Ishikawa (cell line): ENCODE results near the gene TMPRSS7.

ENCODE experiments used
- CEBPB ChIP-seq: IDR thresholded peaks from 2 replicates; pipeline ENCODE4 v1.6.1; 2012
- CREB1 ChIP-seq: IDR thresholded peaks from 2 replicates; pipeline ENCODE4 v1.6.1; 2012; ENCODE audit warnings: low read depth
- EGR1 ChIP-seq: IDR thresholded peaks from 2 replicates; pipeline ENCODE4 v1.6.1; 2012
- EP300 ChIP-seq: IDR thresholded peaks from 2 replicates; pipeline ENCODE4 v1.6.1; 2012; ENCODE audit warnings: borderline replicate concordance
- FOXM1 ChIP-seq: IDR thresholded peaks from 2 replicates; pipeline ENCODE4 v1.6.1; 2012; ENCODE audit warnings: low read depth, borderline replicate concordance
- NFIC ChIP-seq: IDR thresholded peaks from 2 replicates; pipeline ENCODE4 v1.6.1; 2012
- RAD21 ChIP-seq: IDR thresholded peaks from 2 replicates; pipeline ENCODE4 v1.6.1; 2012; ENCODE audit warnings: low read depth
- TAF1 ChIP-seq: IDR thresholded peaks from 2 replicates; pipeline ENCODE4 v1.6.1; 2012; ENCODE audit warnings: low read depth, mild to moderate bottlenecking
- TCF12 ChIP-seq: IDR thresholded peaks from 2 replicates; pipeline ENCODE4 v1.6.1; 2012; ENCODE audit warnings: low read depth
- TEAD4 ChIP-seq: IDR thresholded peaks from 2 replicates; pipeline ENCODE4 v1.6.1; 2012
- YY1 ChIP-seq: IDR thresholded peaks from 2 replicates; pipeline ENCODE4 v1.6.1; 2012; ENCODE audit warnings: low read depth
- ZBTB7A ChIP-seq: IDR thresholded peaks from 2 replicates; pipeline ENCODE4 v1.6.1; 2012; ENCODE audit warnings: low read depth
- TF ChIP-seq, protein P1 (sequence below): IDR thresholded peaks from 2 replicates; pipeline ENCODE4 v1.6.1; 2012
- TF ChIP-seq, protein P2 (sequence below): IDR thresholded peaks from 2 replicates; pipeline ENCODE4 v1.6.1; 2012
- TF ChIP-seq, protein P3 (sequence below): IDR thresholded peaks from 2 replicates; pipeline ENCODE4 v1.6.1; 2012; ENCODE audit warnings: low read depth, mild to moderate bottlenecking

The TMPRSS7 gene

DNA sequence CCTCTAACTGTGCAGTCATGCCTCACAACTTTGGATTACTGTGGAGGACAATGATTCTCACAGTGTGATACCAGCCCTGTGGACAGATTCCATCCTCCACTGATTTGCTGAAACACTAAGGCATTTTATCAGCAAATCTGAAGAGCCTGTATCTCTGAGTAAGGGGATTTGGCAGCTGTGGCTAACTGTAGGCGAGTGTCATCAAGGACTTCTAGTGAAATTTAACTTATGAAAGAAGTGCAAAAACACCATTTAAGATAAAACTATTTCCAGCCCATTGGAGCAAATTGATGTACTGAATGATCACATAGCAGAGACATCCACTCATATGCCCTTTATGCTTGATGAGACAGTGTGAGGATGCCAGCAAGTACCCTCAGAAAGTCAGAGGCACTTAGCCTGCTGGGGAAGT, 13.9 kb upstream of the TMPRSS7 start:
- TF ChIP-seq TEAD4: no peak
- TF ChIP-seq, protein P1, sequence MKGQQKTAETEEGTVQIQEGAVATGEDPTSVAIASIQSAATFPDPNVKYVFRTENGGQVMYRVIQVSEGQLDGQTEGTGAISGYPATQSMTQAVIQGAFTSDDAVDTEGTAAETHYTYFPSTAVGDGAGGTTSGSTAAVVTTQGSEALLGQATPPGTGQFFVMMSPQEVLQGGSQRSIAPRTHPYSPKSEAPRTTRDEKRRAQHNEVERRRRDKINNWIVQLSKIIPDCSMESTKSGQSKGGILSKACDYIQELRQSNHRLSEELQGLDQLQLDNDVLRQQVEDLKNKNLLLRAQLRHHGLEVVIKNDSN: no peak
- TF ChIP-seq EGR1: no peak
- no peak for TF ChIP-seq TAF1
- no peak for TF ChIP-seq CREB1
- no peak for TF ChIP-seq ZBTB7A
- TF ChIP-seq YY1: no peak
- no peak for TF ChIP-seq TCF12
- TF ChIP-seq, protein P2, sequence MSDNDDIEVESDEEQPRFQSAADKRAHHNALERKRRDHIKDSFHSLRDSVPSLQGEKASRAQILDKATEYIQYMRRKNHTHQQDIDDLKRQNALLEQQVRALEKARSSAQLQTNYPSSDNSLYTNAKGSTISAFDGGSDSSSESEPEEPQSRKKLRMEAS: no peak
- TF ChIP-seq, protein P3, sequence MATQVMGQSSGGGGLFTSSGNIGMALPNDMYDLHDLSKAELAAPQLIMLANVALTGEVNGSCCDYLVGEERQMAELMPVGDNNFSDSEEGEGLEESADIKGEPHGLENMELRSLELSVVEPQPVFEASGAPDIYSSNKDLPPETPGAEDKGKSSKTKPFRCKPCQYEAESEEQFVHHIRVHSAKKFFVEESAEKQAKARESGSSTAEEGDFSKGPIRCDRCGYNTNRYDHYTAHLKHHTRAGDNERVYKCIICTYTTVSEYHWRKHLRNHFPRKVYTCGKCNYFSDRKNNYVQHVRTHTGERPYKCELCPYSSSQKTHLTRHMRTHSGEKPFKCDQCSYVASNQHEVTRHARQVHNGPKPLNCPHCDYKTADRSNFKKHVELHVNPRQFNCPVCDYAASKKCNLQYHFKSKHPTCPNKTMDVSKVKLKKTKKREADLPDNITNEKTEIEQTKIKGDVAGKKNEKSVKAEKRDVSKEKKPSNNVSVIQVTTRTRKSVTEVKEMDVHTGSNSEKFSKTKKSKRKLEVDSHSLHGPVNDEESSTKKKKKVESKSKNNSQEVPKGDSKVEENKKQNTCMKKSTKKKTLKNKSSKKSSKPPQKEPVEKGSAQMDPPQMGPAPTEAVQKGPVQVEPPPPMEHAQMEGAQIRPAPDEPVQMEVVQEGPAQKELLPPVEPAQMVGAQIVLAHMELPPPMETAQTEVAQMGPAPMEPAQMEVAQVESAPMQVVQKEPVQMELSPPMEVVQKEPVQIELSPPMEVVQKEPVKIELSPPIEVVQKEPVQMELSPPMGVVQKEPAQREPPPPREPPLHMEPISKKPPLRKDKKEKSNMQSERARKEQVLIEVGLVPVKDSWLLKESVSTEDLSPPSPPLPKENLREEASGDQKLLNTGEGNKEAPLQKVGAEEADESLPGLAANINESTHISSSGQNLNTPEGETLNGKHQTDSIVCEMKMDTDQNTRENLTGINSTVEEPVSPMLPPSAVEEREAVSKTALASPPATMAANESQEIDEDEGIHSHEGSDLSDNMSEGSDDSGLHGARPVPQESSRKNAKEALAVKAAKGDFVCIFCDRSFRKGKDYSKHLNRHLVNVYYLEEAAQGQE: no peak
- TF ChIP-seq CEBPB: no peak
- TF ChIP-seq RAD21: no peak
- TF ChIP-seq NFIC: no peak
- TF ChIP-seq EP300: no peak
- TF ChIP-seq FOXM1: no peak

DNA sequence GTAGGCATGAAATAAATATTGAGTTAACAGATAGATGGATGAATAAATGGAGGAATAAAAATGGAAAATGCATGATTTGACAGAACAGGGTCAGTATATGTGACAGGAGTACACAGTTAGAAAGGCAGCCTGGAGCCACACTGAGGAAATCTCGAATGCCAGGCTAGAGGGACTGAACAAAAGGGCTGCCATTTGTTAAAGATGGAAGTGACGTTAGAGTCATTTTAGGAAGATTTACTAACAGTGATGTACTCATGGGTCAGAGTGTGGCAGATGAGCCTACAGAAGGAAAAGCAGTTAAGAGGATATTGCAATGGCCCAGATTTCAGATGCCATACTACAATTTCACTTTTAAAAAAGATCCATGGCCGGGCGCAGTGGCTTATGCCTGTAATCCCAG, 7.4 kb upstream of the TMPRSS7 start:
- TF ChIP-seq TEAD4 (no peak), TAF1 (no peak), CREB1 (no peak), NFIC (no peak), RAD21 (no peak), ZBTB7A (no peak), YY1 (no peak)
- TF ChIP-seq, protein P2: no peak
- TF ChIP-seq, protein P3: no peak

DNA sequence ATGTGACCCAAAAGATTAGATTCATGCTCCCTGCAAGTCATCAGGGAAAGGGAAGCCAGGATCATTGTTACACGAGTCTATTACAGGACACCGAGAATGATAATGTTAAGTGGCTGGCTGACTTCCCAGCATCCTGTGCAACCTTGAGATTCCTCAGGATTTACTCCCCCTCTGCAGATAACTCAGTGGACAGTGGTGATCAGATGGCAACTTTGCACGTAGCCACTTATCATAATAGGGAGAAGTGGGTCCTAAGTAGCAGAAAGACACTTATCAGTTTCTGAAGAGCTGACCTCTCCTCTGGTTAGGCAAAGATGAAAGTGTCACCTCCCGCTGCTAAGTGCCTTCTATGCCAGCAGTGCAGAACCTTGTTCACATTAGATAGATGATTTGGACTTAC, 6.7 kb upstream of the TMPRSS7 start:
- TF ChIP-seq CEBPB (no peak), EP300 (no peak), FOXM1 (no peak), RAD21 (no peak), TAF1 (no peak), TCF12 (no peak), EGR1 (no peak), ZBTB7A (no peak), YY1 (no peak), NFIC (no peak), TEAD4 (no peak), CREB1 (no peak)
- TF ChIP-seq, protein P1: no peak
- TF ChIP-seq, protein P2: no peak
- TF ChIP-seq, protein P3: no peak

DNA sequence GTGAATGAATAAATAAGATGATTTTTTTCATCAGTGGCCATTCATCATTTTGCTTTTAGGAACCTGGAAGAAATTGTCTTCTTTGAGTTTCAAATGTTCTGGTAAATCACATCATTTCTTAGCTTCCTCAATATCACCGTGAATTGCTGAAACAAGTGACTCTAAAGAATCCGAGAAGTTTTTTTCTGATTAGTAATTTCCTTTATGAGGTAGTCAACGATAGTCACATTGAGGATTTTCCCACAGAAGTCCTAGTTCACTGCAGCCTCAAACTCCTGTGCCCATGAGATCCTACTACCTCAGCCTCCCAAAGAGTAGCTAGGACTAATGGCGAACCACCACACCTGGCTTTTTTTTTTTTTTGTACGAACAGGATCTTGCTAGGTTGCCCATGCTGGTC, 3.6 kb upstream of the TMPRSS7 start:
- TF ChIP-seq TAF1: no peak
- TF ChIP-seq, protein P3: no peak
- TF ChIP-seq, protein P2: no peak
- no peak for TF ChIP-seq RAD21
- no peak for TF ChIP-seq EGR1
- no peak for TF ChIP-seq CEBPB
- no peak for TF ChIP-seq YY1
